A172 (cell line): ENCODE data around the gene GPC3. TPM values are rescaled to one million over a fixed set of nuclear protein-coding genes. Genes with fewer than 3 reads are reported as not detected.
"Not testable (repeated sequence)": the region's sequence is repeated elsewhere in the genome, so short reads cannot be mapped to it uniquely, and the experiment has no call there.

ENCODE experiments used
- DNase-seq: peaks from one replicate; pipeline ENCODE4 v3.0.0-alpha.2; 2015; ENCODE audit warnings: low spot score
- total RNA-seq: library from RNA; depleted of rRNA; stranded (reverse); fragments of >200 nt; shearing (Covaris generic); gene quantifications from 2 replicates; pipeline ENCODE4 v1.2.3, GENCODE V29; 2014

GPC3 gene
- total RNA-seq, 1 experiment from 2014 or later: not detected

DNA sequence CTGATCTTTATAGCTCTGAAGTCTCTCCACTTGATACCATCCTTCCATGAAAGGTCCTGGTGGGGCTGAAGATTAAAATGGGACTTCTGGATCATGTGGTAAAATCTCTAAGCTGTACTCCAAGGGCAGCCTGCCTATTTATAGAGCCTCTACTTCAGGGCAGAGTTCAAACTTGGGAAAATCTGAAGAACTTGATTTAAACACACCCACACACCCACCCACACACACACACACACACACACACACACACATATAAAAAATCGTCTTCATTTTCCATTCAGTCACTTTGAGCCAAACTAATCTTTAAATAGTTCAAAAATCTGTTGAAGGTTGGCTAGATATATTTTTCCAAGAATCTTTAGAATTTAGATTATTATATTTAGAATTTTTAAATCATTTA is 335.2 kb downstream of the GPC3 start:
- no peak for DNase-seq

GRCh38 chrX:133649651-133650050 is 335.7 kb downstream of the GPC3 start:
- no peak for DNase-seq

- no peak for DNase-seq
Measured at GRCh38 chrX:133648594-133648993, 336.8 kb downstream of the GPC3 start.

GRCh38 chrX:133646719-133647116 is 338.7 kb downstream of the GPC3 start:
- DNase-seq: no peak

GRCh38 chrX:133645977-133646718 is 339.2 kb downstream of the GPC3 start:
- no peak for DNase-seq

- DNase-seq: no peak
Measured at GRCh38 chrX:133645256-133645655, 340.1 kb downstream of the GPC3 start.

GRCh38 chrX:133640161-133641015 is 345.0 kb downstream of the GPC3 start:
- no peak for DNase-seq

GRCh38 chrX:133639726-133640125 is 345.7 kb downstream of the GPC3 start:
- DNase-seq: no peak

- DNase-seq: no peak
Measured at GRCh38 chrX:133638285-133638684, 347.1 kb downstream of the GPC3 start.

DNA sequence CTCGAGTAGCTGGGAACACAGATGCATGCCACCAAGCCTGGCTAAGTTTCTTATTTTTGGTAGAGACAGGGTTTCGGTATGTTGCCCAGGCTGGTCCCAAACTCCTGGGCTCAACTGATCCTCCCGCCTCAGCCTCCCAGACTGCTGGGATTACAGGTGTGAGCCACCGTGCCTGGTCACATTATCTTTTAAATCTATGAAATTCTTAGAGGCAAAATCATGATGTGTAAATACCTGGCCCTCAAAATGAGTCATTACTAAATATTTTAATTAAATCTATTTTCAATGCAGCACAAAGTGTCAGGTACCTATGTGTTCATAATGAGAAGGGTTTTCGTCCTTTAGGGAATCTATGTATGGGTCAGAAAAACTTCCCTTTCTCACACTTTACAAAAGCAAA is 347.6 kb downstream of the GPC3 start:
- no peak for DNase-seq

DNA sequence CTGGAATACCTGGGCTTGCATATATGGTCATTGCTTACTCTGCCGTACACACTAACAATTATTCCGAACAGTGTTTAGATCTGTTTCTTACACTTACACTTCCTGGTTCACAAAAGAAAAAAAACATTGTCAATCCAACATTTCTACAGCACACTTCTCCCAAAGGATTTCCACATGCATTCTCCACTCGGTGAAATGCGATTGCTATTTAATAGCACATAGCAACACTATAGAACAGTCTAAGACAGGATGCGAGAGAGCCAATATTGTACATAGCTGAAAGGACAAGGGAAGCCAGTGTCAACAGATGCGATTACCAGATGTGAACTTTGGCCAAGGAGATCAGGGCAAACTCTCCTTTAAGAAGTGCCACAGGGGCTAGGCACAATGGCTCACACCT is 349.4 kb downstream of the GPC3 start:
- no peak for DNase-seq

- DNase-seq: no peak
Measured at GRCh38 chrX:133634416-133634815, 351.0 kb downstream of the GPC3 start.

GRCh38 chrX:133633950-133634349 is 351.4 kb downstream of the GPC3 start:
- no peak for DNase-seq

DNA sequence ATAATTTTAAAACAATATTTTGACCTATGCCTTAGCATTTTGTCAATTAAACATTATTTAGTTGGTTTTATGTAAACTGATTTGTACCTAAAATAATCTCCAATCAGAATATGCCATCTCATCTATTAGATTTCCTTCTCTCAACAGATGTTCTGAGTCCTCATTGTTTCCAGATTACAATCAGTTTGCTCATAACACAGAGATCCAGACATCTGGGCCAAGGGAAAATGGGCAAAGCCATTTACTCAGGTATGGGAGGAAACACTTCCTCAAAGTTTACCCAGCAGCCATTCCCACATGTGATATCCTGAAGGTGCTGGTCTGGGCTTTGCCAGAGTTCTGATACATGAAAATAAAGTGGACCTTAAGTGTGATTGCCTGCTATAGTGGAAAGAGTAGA is 352.2 kb downstream of the GPC3 start:
- no peak for DNase-seq

DNA sequence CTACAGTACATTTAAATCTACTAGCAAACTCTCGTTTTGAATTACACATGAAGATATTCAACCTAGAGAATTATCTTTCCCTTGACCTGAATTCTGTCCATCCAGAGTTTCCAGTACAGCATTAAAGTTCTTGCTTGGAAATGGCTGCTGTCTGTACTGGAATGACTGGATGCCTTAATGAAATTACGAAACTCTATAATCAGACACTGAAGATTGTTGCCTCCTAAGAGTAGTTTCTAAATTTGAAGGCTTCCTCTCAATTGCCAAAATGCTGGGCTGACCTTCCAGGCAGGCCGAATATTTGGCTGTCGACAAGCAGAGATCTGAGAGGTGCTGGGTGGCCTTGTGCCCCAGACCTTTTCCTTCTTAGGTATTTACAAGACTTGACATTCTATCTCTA is 355.0 kb downstream of the GPC3 start:
- DNase-seq: no peak

DNA sequence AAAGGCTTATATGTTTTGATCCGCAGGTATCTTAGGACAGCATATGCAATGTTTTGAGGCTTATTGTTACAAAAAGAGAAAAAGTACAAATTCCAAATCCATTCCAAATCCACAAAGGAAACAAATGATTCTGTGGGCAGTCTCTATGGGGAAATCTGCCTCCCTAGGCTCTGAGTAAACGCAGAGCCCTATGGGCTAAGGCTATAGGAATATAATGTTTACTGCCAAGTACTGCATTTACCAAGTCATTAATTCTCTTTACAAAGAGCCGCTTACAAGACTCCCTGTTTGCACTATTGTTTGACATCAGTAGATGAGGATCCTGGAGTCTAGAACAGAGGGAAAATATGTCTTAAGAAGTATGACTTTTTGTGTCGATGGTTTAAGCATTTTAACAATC is 357.7 kb downstream of the GPC3 start:
- no peak for DNase-seq

DNA sequence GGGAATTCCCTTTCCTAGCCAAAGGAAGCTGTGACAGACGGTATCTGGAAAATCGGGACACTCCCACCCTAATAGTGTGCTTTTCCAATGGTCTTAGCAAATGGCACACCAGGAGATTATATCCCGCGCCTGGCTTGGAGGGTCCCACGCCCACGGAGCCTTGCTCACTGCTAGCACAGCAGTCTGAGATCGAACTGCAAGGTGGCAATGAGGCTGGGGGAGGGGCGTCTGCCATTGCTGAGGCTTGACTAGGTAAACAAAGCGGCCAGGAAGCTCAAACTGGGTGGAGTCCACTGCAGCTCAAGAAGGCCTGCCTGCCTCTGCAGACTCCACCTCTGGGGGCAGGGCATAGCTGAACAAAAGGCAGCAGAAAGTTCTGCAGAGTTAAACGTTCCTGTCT is 364.0 kb downstream of the GPC3 start:
- DNase-seq: not testable (repeated sequence)

DNA sequence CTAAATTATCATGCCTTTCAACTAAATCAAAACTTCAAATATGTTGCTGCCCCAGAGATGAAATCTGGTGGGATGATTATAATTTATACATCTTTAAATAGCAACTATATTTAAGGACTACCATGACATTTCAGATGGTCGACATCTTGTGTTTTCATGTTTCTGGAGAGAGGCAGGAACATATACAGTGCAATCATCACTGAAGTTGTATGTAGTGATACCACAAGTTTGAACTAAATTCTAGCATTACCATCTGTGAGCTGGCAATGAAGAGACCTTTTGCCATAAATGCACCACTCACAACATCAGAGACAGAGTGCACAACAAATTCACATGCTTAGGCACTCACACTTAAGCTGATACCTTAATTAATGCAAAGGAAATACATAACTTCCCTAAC is 373.7 kb downstream of the GPC3 start:
- DNase-seq: no peak

GRCh38 chrX:133610056-133610455 is 375.3 kb downstream of the GPC3 start:
- DNase-seq: no peak

DNA sequence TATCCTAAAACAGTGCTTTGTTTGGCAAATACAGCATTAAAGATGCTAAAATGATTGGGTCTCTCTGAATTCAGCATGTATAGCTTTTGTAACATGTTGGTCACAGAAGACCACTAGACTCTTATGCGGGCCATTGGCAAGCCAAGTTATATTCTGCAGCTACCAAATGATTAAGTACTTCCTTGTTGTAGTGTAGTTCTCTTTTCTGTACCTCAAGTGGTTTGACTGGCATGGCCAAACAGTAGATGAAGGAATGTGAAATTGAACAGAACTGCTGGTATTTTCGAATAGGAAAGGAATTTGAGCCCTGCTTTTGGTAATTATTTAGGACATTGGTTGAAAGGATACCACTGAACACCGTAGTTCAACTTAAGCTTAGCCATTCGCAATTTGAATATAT is 376.2 kb downstream of the GPC3 start:
- no peak for DNase-seq

DNA sequence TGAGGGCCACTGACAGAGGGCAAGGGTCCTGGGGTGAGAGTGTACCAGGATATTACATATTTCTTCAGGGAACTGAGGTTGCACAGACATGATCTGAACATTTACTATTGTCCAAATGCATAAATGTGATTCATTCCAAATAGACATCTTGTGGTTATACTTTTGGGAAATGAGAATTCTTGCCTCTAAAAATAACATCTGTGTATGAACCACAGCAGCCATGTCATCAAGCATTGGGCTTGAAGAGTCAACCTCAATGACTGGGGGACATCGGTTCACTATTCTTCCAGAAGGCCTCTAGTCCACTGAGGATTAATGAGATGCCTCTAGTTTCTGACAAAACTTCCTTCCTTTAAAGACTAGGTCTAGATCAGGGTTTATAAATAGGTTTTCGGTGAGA is 377.0 kb downstream of the GPC3 start:
- no peak for DNase-seq

DNA sequence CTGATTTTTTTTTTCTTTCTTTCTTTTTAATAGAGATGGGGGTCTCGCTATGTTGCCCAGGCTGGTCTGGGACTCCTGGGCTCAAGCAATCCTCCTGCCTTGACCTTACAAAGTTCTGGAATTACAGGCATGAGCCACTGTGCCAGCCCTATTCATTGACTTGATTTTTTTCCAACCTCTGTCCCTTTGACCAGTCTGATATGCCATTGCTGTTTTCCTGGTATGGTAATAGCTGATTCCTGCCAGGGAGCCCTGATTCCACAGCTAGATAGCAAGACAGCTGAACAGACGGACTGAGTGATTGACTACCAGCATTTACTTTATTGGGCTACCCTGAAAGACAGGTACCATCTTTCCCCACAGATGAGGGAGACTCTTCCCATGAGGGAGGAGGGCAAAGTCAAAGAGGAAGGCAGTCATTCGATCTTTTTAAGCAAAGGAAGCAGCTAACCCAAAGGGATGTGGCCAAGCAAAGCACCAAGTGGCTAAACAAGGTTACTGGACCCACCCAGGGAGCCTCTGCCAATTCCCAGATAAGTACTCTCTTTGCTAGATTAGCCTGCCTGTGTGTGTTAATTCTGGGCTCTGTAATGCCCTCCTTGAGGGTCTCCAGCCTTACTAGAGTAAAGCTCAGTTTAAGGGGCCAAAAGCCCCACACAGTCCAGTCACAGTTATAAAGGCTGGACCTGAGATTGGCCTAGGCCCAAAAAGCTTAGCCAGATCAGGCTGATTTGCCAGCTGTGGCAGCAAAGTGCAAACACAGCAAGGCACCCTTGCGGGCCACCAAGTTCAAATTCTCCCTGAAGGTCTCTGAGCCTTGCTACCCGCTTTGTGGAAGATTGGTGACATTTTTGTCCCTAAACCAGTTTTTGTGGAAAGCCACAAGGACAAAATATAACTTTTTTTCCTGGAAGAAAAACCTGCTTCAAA is 377.7 kb downstream of the GPC3 start:
- no peak for DNase-seq
